ENCODE measurements around the gene GRAMD1C. TPM values are rescaled to one million over a fixed set of nuclear protein-coding genes. Genes with fewer than 3 reads are reported as not detected.
"Not testable (repeated sequence)": the region's sequence is repeated elsewhere in the genome, so short reads cannot be mapped to it uniquely, and the experiment has no call there.

GRAMD1C gene
- total RNA-seq (2014; rRNA removed; shearing (Covaris generic)) = 3.6 and 6.0 TPM in 2 replicates

DNA sequence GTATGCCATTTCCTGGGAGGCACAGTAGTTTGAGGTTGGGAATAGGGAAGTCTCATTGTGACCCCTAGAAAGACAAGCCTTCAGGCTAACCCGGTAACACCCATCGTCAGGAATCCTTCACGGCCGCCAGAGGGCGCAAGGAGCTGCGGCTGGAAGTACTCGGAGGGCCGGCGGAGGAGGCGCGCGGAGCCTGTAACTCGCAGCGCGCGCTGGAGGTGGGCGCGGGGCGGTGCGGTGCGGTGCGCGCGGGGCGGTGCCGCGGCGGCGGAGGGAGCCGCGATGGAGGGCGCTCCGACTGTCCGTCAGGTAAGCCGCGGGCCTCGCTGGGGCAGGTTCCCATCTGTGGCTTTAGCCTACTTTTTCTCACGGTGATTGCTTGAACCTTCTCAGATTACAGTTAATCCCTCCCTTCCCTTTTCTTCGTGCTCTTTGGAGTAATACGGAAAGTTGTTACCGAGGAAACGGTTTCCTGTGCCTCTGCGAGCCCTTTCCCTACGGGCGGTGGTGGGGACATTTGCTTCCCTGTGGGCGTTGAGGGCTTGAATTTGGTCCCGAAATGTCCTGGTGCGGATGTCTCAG lies at the start of gene GRAMD1C:
TSS of gene GRAMD1C (plus strand) at position 158 of the 579 bp plus-strand sequence. CDS start at position 280, 122 bp downstream.
- peak; percentile 84 for DNase-seq (ENCODE audit: low read depth)

GRCh38 chr3:113791381-113791780 lies 47.2 kb upstream of the GRAMD1C start:
- DNase-seq (ENCODE audit: low read depth) = no peak

- no peak for DNase-seq (ENCODE audit: low read depth)
These were observed 44.1 kb upstream of the GRAMD1C start for GRCh38 chr3:113794526-113794925.

- no peak for DNase-seq (ENCODE audit: low read depth)
These were observed 42.9 kb upstream of the GRAMD1C start for GRCh38 chr3:113795693-113796092.

GRCh38 chr3:113802795-113803455 lies 35.7 kb upstream of the GRAMD1C start:
- DNase-seq (ENCODE audit: low read depth) = no peak

- DNase-seq (ENCODE audit: low read depth) = no peak
These were observed 33.9 kb upstream of the GRAMD1C start for GRCh38 chr3:113804661-113805060.

GRCh38 chr3:113805249-113805648 lies 33.3 kb upstream of the GRAMD1C start:
- no peak for DNase-seq (ENCODE audit: low read depth)

DNA sequence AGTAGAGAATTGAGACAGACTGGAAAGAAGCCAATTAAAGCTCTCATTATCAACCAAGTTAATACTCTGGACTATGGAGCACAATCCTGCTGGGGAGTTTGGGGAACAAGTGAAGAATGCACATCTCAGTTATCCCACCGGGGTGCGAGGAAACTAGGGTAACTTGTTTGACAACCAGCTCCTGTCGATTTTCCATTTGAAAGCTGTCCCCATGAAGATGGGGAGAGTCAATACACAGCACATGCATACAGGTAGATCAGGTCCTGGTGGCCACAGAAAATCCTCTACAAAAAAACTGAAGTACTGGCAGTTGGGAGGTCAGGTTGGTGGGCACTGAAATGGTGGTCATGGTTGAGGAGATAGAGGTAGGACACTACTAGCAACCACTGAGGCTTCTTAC lies 25.7 kb upstream of the GRAMD1C start:
- no peak for DNase-seq (ENCODE audit: low read depth)

DNA sequence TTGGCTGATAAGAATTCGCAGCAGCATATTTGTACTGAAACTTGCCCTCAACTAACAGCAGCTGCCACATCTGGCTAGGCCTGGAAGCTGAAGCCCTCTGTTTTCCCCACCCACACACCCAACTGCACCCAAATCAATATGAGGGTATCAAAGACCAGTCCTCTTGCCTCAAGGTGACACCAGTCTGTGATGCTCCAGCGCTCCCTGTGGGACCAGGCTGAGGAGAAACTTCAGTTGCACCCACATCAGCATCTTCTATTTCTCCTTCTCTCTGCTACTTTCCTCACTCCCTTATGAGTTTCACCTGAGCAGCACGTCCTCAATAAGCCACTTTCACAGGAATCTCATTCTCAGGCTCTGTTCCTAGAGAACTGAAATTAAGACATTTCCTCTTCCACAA lies 18.7 kb upstream of the GRAMD1C start:
- DNase-seq (ENCODE audit: low read depth) = no peak

GRCh38 chr3:113825090-113825489 lies 13.5 kb upstream of the GRAMD1C start:
- peak; percentile 26 for DNase-seq (ENCODE audit: low read depth)

- DNase-seq (ENCODE audit: low read depth) = no peak
These were observed 10.0 kb upstream of the GRAMD1C start for GRCh38 chr3:113828600-113828999.

DNA sequence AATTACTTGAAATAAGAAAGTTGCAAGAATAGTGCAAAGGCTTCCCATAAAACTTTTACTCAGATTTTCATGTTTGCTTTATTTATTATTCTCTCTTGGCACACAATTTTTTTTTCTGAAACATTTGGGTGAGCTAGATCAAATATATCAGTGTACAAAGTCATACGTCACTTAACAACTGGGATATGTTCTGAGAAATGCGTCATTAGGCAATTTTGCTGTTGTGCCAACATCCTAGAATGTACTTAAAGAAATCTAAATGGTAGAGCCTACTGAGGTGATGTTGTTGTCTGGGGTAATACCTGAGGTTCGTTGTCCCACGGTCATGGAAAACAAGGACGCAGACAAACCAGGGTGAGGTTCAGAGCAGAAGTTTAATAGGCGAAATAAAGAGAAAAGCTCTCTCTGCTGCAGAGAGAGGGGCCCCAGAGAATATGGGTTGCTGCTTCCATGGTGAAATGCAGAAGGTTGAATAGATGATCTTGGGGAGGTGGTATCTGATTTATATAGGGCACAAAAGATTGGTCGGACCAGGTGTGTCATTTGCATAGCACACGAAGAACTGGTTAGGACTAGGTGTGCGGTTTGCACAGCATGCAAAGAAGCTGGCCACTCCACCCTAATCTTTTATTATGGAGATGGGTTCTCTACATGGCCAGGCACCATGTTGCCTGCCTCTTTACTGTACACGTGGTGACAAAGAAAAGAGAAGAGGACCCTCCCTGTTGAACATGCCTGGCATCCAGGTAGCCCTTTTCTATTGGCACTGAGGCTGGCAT lies 8.8 kb upstream of the GRAMD1C start:
- no peak for DNase-seq (ENCODE audit: low read depth)

DNA sequence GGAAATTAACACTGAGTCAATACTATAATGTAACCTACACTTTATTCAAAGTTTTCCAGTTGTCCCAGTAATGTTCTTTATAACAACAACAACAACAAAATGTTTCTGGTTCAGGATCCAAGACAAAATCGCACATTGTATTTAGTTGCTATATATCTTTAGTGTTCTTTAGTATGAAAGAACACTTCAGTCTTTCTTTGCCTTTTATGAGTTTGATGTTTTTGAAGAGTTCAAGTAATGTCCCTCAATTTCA lies 7.6 kb upstream of the GRAMD1C start:
- no peak for DNase-seq (ENCODE audit: low read depth)

DNA sequence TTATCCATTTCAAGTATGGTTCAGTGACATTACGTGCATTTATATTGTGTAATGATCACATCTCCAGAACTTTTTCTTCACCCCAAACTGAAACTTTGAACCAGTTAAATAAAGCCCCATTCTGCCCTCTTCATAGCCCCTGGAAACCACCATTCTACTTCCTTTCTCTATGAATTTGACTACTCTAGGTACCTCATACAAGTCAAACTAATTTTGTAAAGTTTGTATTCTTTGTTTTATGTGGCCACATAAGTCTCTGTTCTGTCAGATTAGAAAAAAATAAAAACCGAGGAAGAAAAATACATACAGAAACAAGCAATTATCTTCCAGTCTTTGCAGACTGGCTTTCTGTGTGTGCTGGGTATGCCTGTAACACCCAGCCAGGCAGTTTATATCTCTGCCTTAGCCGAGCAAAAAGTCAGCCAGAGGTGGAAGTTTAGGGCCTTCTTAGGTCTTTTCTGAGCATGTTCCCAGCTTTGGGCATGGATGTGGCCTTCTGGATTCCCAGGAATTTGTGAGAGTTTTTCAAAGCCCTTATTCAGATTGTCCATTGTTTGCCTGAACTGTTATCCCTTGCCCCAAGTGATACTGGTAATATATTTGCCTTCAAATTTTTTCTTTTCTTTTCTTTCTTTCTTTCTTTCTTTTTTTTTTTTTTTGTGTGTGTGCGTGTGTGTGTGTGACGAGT lies 6.0 kb upstream of the GRAMD1C start:
- DNase-seq (ENCODE audit: low read depth) = no peak

GRCh38 chr3:113834983-113835382 lies 3.6 kb upstream of the GRAMD1C start:
- no peak for DNase-seq (ENCODE audit: low read depth)

DNA sequence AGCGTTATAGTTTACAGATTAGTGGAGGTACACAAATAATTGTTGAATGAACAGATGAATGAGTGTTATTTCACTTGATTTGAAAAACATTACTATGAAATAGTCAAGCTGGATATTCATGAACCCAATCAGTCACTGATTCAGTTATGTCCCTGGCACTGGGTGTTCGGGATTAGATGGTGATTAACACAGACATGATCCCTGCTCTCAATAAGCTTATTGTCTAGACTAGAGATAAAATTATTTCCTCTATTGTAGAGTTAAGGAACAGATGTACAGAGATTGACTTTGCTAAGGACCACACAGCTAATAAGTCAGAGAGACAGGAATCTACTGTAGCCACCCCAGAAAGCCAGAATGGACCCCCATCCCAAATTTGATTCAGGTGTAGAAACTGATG lies 963 bp downstream of the GRAMD1C start:
- DNase-seq (ENCODE audit: low read depth) = no peak

DNA sequence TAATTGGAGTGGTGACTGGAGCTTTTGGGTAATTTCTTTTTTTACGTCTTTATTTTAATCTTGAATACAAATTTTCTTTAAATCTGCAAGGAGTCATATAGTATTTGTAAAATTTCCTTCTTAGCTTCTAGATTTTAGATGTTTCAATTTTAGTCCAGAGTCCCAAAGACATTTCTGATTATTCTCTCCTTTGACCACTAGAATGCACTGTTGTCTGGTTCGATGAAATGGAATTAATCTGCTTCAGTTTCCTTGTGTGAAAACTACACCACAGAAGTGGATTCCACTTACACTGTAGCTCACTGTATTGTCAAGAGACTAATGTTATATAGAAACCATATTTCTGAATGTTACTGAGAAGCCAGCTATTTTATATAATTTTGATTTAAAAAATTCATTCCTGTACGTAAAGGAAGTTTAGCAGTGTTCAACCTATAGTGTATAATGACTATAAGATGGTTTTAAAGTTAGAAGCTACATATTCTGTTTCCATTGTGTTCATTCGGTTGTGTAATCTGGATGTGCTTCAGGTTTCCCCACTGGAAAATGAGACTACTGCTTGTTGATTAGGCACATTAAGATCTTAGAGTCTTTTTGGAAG lies 6.1 kb downstream of the GRAMD1C start:
- DNase-seq (ENCODE audit: low read depth) = peak; percentile 49

- no peak for DNase-seq (ENCODE audit: low read depth)
These were observed 8.7 kb downstream of the GRAMD1C start for GRCh38 chr3:113847247-113847646.

DNA sequence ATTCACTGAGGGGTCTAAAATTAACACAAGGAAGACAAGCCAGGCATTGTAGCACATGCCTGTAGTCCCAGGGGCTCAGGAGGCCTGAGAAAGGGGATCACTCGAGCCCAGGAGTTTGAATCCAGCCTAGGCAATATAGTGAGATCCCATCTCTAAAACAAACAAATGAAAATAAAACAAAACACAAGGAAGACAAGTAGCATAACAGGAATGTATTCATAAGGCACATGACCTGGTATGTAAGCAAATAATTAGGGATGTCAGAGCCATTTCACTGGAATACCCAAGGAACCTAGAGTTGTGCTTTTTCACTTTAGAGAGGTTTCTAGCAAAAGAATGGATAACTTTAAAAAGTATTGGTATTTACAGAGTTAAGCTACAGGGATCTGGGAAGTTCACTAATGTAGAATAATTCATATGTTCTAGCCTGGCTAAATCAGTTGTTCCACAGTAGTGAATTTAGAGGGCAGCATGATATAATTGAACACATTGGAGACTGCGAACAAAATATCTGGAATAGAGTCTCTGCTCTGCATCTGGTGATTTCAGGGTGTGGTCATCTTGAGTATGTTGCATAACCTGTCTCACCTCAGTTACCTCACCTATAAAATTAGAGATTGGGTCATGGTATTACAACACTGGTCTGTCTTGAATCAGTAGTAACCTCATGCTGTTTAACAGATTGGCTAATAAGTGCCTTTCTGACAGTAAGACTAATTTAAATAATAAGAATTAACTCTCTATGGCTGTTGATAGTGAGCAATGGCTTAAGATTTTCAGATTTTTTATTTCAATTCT lies 9.3 kb downstream of the GRAMD1C start:
- no peak for DNase-seq (ENCODE audit: low read depth)

- DNase-seq (ENCODE audit: low read depth) = not testable (repeated sequence)
These were observed 10.5 kb downstream of the GRAMD1C start for GRCh38 chr3:113849071-113849470.

GRCh38 chr3:113849841-113850240 lies 11.3 kb downstream of the GRAMD1C start:
- not testable (repeated sequence) for DNase-seq (ENCODE audit: low read depth)
